GM18502 (cell line): ENCODE measurements around the gene GUCY2C.
A peak's percentile ranks its signal among the peaks of the same experiment; 100 is the strongest.

ENCODE experiments used
- ATAC-seq: cut with Tn5 transposase; IDR thresholded peaks from one replicate; pipeline ENCODE4 v1.9.1; 2021; ENCODE audit warnings: mild to moderate bottlenecking; ENCODE audit not compliant: unreplicated experiment, poor library complexity

The GUCY2C gene

DNA sequence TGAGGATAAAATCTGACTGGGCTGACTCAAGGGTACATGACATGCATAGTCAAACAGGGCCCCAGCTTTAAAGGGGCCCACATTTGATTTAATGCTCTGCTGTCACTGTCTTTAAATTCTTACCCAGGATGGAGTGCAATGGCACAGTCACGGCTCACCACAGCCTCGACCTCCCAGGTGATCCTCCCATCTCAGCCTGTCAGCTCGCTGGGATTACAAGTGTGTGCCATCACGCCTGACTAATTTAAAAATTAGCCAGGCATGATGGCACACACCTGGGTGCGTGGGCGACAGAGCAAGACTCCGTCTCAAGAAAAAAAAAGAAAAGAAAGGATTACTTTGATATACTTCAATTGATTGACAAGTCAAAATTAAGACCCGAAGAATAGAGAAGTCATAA, 119.5 kb downstream of the GUCY2C start:
- peak; percentile 14 for ATAC-seq

DNA sequence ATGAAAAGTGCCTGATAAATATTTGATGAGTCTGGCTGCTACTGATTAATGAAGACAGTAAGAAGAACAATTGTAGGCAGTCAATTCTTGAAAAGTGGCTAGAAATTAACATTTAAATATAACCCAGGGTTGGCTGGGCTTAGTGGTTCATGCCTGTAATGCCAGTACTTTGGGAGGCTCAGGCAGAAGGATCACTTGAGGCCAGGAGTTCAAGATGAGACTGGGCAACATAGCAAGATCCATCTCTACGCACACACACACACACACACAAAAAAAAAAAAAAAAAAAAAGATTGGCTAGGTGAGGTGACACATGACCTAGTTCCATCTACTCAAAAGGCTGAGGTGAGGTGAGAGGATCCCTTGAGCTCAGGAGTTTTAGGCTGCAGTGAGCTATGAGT, 120.8 kb downstream of the GUCY2C start:
- ATAC-seq: no peak

DNA sequence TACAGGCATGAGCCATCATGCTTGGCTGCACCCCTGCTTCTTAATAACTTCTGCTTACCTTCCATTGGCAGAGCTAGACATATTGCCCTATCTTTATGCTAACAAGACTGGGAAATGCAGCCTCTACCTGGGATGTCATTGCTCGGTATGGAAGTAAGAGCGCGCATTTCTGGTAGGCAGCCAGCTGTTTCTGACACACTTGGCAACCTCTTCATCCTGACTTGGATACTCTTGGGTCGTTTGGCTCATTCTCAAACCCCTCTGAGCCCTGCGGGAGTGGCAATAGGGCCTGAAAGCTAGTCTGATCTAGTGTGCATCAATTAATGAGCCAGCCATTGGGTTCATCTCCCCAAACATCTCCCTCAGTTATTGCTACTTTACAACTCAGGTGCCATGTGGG, 123.3 kb downstream of the GUCY2C start:
- ATAC-seq: no peak

DNA sequence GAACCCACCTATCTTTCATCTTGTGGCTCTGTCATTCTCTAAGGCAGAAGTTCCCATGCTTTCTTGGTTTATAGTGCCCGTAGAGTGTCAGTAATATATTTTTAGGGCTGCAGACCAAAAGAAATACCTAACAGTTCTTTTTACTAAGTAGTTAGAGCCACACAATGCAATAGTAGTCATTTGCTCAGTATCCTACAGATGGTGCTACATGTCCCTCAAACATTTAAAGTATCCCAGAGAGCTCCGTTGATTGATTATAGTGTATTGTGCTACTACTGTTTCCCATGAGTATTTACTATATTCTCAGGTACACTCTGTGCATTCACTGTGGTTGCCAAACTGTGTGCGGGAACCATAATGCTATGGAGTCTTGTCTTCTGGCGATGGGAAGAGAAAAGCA, 124.0 kb downstream of the GUCY2C start:
- ATAC-seq: peak; percentile 50

DNA sequence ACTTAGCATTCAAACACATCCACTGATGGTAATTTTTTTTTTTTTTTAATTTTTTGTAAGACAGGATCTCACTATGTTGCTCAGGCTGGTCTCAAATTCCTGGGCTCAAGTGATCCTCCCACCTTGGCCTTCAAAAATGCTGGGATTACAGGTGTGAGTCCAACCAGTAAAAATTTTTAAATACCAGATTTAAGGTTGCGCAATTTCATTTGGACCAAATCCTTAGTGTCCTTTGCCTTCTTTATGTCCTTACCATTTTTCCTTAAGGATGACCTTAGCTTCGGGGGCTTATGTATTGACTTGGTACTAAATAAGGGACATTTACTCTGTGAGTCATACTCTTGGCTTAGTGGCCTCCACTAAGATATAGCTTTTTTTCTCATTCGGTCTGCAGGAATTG, 124.6 kb downstream of the GUCY2C start:
- no peak for ATAC-seq

DNA sequence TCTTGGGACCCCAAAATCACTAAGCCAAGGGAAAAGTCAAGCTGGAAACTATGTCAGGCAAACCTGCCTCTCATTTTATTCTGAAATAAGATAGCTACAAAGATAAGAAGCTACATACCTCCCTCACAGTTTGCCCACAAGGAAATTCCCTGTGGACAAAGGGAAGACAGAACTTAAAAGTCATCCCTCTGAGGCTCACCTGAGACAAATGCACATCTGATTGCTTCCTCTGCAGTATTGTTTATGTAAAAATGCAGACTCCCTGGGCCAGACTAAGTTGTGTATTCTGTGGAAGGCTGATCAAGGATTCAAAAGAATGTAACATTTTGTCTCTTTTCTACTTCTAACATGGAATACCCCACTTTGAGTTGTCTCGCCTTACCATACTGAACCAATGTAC, 126.2 kb downstream of the GUCY2C start:
- ATAC-seq: no peak

DNA sequence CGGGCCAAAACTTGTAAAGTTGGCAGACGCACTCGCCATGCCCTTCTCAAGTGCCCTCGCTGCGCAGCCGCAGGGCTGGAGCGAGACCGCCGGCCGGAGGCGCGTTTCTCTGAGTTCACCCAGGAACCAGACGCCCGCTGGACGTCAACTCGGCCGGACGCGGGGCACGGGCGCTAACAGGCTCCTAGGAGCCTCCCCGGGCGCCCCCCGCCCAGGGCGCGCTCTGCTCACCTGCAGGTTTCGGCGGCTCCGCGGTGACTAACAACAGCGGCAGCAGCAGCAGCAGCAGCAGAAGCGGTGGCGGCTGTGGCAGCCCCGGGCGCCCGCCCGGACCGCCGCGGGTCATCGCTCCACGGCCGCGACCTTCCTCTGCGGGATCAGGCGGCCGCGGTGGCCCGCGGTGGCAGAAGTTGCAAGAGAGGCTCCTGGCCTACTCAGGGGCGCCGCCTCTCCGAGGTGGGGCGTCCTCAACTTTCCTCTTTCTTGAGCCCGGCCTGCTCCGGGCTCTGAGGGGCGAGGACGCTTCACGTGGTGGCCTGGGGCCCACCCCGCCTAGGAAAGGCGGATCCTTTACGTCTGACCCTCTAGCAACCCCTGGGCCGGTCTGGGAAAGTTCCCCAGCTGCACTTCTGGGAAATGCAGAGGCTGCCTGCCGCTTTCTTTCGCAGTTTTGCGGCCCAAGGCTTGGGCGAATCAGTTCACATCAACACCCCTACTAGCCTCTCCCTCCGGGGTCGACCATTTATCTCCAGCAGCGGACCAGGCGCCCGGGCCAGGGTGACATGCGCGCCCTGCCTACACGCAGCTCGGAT, 128.8 kb downstream of the GUCY2C start, which contains the start of gene PLBD1:
Gene PLBD1, minus strand, starts transcription at position 533 of the 812 bp plus-strand sequence. Its CDS starts 187 bp downstream, at position 346.
- peak; percentile 73 for ATAC-seq

DNA sequence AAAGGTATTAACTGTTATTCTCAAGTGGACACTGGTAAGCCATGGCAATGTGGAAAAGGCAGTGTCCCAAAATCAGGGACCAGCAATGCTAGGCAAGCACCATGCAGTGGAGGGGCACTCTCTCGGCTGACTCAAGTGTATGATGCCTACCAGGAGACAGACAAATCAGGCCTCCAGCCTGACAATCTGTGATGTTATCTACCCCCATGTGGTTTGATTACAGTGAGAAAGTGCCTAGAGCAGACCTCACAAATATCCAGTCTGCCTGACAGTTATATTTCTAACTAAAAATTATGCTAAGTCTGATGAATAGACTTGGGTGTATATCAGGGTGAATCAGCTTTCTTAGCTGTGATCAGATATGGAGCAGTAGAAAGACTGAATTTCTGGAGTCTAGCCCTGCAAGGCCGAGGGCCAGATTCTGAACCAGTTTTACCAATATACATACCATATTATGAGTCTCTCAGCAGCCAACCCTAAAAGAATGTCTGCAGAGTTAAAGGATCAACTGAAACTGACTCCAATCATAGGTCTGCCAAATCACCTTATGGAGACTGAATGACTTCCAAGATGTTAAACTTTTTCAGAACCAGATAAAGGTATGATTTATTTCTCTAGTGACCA, 132.0 kb downstream of the GUCY2C start:
- ATAC-seq: no peak

DNA sequence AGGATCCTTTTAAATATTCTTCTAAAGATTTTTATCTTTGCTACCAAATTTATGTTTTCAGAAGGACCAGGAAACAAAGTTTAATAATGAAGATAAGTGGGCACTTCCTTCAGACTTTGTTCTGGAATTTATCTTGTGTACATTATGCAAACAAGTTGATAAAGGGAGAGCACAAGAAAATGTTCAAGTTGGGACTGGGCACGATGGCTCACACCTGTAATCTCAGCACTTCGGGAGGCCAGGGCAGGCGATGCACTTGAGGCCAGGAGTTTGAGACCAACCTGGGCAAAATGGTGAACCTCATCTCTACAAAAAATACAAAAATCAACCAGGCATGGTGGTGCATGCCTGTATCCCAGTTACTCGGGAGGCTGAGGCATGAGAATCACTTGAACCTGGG, 133.4 kb downstream of the GUCY2C start:
- no peak for ATAC-seq
